ENCODE measurements around the gene LIPE.

GRCh38 chr19:42469311-42470235 lies 42.4 kb upstream of the LIPE start:
- TF ChIP-seq CTCF (IDR thresholded peaks at IDR 0.05) (no peak), POLR2A (IDR thresholded peaks at IDR 0.05) (no peak)

Data from thyroid gland (tissue), 4 donors.